GM12872 (cell line): ENCODE measurements around the gene PGK1.

Experiments used
- TF ChIP-seq, protein P1 (sequence below): IDR thresholded peaks from 3 replicates; pipeline ENCODE4 v1.5.1; 2011; ENCODE audit warnings: low read depth, mild to moderate bottlenecking, low read length, moderate library complexity; ENCODE audit not compliant: insufficient read depth

PGK1 gene

GRCh38 chrX:78092296-78092695 is 11.8 kb upstream of the PGK1 start:
- TF ChIP-seq, protein P1, sequence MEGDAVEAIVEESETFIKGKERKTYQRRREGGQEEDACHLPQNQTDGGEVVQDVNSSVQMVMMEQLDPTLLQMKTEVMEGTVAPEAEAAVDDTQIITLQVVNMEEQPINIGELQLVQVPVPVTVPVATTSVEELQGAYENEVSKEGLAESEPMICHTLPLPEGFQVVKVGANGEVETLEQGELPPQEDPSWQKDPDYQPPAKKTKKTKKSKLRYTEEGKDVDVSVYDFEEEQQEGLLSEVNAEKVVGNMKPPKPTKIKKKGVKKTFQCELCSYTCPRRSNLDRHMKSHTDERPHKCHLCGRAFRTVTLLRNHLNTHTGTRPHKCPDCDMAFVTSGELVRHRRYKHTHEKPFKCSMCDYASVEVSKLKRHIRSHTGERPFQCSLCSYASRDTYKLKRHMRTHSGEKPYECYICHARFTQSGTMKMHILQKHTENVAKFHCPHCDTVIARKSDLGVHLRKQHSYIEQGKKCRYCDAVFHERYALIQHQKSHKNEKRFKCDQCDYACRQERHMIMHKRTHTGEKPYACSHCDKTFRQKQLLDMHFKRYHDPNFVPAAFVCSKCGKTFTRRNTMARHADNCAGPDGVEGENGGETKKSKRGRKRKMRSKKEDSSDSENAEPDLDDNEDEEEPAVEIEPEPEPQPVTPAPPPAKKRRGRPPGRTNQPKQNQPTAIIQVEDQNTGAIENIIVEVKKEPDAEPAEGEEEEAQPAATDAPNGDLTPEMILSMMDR = peak; percentile 62

- TF ChIP-seq, protein P1 = no peak
Observed at GRCh38 chrX:78098108-78098507, 5.9 kb upstream of the PGK1 start.

DNA sequence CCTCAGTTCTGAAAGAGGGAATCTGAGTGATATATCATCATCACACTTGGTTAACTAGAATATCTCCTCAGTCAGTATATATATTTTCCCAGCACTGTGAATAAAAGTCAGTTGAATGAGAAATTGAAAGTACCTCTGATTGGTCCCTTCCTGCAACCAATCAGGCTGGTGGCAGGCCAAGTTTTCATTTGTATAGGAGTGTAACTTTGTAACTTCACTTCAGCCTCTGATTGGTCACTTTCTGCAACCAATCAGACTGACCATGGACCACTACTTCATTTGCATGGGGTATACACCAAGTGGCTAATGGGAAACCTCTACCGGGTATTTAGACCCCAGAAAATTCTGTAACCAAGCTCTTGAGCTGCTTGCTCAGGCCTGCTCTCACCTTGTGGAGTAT is 2.0 kb upstream of the PGK1 start:
- TF ChIP-seq, protein P1 = no peak

- TF ChIP-seq, protein P1 = no peak
Observed at GRCh38 chrX:78103001-78103622, 936 bp upstream of the PGK1 start.

GRCh38 chrX:78104447-78105176 is 564 bp downstream of the PGK1 start:
- TF ChIP-seq, protein P1 = no peak

- TF ChIP-seq, protein P1 = no peak
Observed at GRCh38 chrX:78105944-78106650, 2.0 kb downstream of the PGK1 start.

DNA sequence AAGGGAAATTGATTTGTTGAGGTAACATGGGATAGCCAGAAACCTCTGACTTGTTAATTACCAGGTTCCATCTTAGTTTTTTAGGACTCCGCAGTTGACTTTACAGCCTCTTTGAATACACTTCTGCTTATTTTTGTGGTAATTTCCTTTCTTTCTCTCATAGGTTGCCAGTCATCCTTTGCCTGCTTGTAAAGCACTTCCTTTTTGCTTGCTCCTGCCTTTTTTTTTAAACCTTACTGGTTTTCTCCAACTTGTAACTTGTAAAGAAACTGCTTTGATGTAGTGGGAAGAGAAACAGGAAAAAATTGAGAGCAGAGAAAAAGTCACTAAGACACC is 2.6 kb downstream of the PGK1 start:
- TF ChIP-seq, protein P1 = no peak
